Activated CD4-positive, alpha-beta T cell treated with anti-CD3 and anti-CD28 coated beads, Interleukin-2, amount 10 ng/mL, durations not matched to agents 7 days and 5 days (primary cell): Measurements from ENCODE around the gene WWC2. TPM values are rescaled to one million over a fixed set of nuclear protein-coding genes. Genes with fewer than 3 reads are reported as not detected.

Experiments used
- CTCF ChIA-PET: fragments of 350-600 bp; sonication (Branson Sonifier 250); formaldehyde crosslinking; loops from one replicate; lab custom pipeline; 2021; ENCODE audit warnings: antibody characterized with exemption; lab: Charles Lee
- POLR2A ChIA-PET: fragments of 350-600 bp; sonication (Branson Sonifier 250); formaldehyde crosslinking; loops from one replicate; lab custom pipeline; 2021; ENCODE audit warnings: antibody characterized with exemption; lab: Charles Lee
- DNase-seq: peaks from one replicate; pipeline ENCODE4 v3.0.0-alpha.2; 2020
- H3K27ac Mint-ChIP-seq: one replicate; pipeline ENCODE4 v1.8.0; 2021; ENCODE audit warnings: mild to moderate bottlenecking, moderate library complexity, mixed read lengths
- H3K27me3 Mint-ChIP-seq: one replicate; pipeline ENCODE4 v1.8.0; 2021; ENCODE audit warnings: mixed read lengths
- H3K36me3 Mint-ChIP-seq: one replicate; pipeline ENCODE4 v1.8.0; 2021; ENCODE audit warnings: low read depth, mixed read lengths
- H3K4me1 Mint-ChIP-seq: one replicate; pipeline ENCODE4 v1.8.0; 2021; ENCODE audit warnings: mixed read lengths
- H3K4me3 Mint-ChIP-seq: one replicate; pipeline ENCODE4 v1.8.0; 2021; ENCODE audit warnings: mild to moderate bottlenecking, moderate library complexity, mixed read lengths
- H3K9me3 Mint-ChIP-seq: one replicate; pipeline ENCODE4 v1.8.0; 2021; ENCODE audit warnings: mixed read lengths
- total RNA-seq, 2 experiments: library from RNA; stranded (reverse); gene quantifications; one replicate each; pipeline ENCODE4 v1.2.3, GENCODE V29; 2021

The WWC2 gene
- total RNA-seq, 2 experiments from 2014 or later: 0.25 to 0.52 TPM

GRCh38 chr4:183327827-183328226 lies 228.8 kb downstream of the WWC2 start:
- H3K9me3 Mint-ChIP-seq: no peaks in the 10 kb centered on the region
- H3K27me3 Mint-ChIP-seq: no peaks in the 10 kb centered on the region
- H3K4me1 Mint-ChIP-seq: no peaks in the 10 kb centered on the region
- H3K4me3 Mint-ChIP-seq: no peak overlapping the region
- no peaks in the 10 kb centered on the region for H3K36me3 Mint-ChIP-seq
- CTCF ChIA-PET: no interaction called here
- DNase-seq: no peak
- POLR2A ChIA-PET: no interaction called here
- H3K27ac Mint-ChIP-seq: no peak overlapping the region

DNA sequence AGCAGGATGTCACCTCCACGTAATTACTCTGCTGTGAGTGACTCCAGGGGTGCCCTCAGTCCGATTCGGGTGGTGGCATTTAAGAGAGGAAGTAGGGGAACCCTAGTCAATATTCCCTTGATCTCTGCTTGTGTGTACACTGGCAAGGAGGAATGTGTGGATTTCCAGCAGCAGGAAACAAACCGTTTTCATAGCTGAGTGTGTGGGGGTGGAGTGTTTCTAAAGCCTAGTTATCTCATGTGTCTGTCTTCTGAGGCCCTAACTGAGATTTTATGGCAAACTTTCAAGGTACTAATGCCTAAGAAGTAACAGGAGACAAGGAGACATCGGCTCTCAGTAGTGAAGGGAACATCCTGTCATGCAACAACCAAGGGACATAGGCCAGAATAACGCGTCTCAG lies 229.8 kb downstream of the WWC2 start:
- H3K4me3 Mint-ChIP-seq: no peak overlapping the region
- no peaks in the 10 kb centered on the region for H3K27me3 Mint-ChIP-seq
- no peak overlapping the region for H3K27ac Mint-ChIP-seq
- no peaks in the 10 kb centered on the region for H3K9me3 Mint-ChIP-seq
- DNase-seq: no peak
- no peaks in the 10 kb centered on the region for H3K4me1 Mint-ChIP-seq
- ChIA-PET POLR2A (no interaction called here), CTCF (no interaction called here)
- no peaks in the 10 kb centered on the region for H3K36me3 Mint-ChIP-seq

DNA sequence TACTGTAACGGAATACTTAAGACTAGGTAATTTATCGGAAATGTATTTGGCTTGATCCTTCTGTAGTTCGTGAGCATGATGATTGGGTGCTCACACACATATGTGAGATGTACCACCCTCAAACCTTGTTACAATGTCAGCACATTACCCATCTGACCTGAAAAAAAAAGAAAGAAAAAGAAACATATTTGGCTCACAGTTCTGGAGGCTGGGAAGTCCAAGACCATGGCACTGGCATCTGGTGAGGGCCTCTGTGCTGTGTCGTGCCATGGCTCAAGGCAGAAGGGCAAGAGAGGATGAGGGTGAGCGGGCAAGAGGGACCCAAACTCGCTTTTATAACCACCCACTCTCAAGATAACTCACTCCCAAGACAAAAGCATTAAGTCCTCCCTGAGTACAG lies 230.2 kb downstream of the WWC2 start:
- no peaks in the 10 kb centered on the region for H3K27me3 Mint-ChIP-seq
- H3K9me3 Mint-ChIP-seq: no peaks in the 10 kb centered on the region
- DNase-seq: no peak
- H3K4me3 Mint-ChIP-seq: no peak overlapping the region
- POLR2A ChIA-PET: no interaction called here
- no peaks in the 10 kb centered on the region for H3K4me1 Mint-ChIP-seq
- no peaks in the 10 kb centered on the region for H3K36me3 Mint-ChIP-seq
- CTCF ChIA-PET: no interaction called here
- no peak overlapping the region for H3K27ac Mint-ChIP-seq

- H3K27ac Mint-ChIP-seq: no peak overlapping the region
- H3K9me3 Mint-ChIP-seq: no peaks in the 10 kb centered on the region
- no peaks in the 10 kb centered on the region for H3K36me3 Mint-ChIP-seq
- POLR2A ChIA-PET: no interaction called here
- H3K4me3 Mint-ChIP-seq: no peak overlapping the region
- DNase-seq: no peak
- H3K27me3 Mint-ChIP-seq: no peaks in the 10 kb centered on the region
- no peaks in the 10 kb centered on the region for H3K4me1 Mint-ChIP-seq
- CTCF ChIA-PET: no interaction called here
These were observed 231.1 kb downstream of the WWC2 start for GRCh38 chr4:183329954-183330742.

GRCh38 chr4:183330841-183331240 lies 231.8 kb downstream of the WWC2 start:
- Mint-ChIP-seq H3K36me3 (no peaks in the 10 kb centered on the region), H3K4me1 (peaks cover 4% of the 10 kb centered on the region), H3K4me3 (no peak overlapping the region), H3K27me3 (peaks cover 5% of the 10 kb centered on the region), H3K9me3 (no peaks in the 10 kb centered on the region), H3K27ac (no peak overlapping the region)
- no peak for DNase-seq
- ChIA-PET POLR2A (no interaction called here), CTCF (interaction anchor here (0.8 to 1.0 kb wide), 2 partner anchors 8 to 16 kb away, joined by 3 read pairs; partner anchors contain the start of gene CLDN24)

DNA sequence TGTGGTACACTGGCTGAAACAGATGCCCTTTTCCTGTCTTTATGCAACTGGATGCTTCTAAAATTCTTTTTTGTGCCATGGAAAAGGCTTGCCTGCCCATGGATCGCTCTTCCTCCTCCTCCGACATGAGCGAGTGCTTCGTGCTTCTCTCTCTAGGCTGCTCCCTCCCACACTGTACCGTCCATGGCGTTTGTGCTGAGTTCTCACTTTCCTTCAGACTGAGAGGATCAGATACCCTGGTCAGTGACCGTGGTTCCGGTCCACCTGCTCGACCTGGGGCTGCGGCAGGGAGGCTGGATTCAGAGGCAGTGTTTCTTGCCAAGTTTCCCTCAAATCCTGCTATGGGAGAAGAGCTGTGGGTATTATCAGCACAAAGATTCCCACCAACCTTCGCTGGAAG lies 233.4 kb downstream of the WWC2 start:
- H3K36me3 Mint-ChIP-seq: no peaks in the 10 kb centered on the region
- no peaks in the 10 kb centered on the region for H3K9me3 Mint-ChIP-seq
- no peak for DNase-seq
- no peak overlapping the region for H3K27ac Mint-ChIP-seq
- no peak overlapping the region for H3K4me3 Mint-ChIP-seq
- H3K27me3 Mint-ChIP-seq: peaks cover 5% of the 10 kb centered on the region
- POLR2A ChIA-PET: no interaction called here
- peaks cover 4% of the 10 kb centered on the region for H3K4me1 Mint-ChIP-seq
- CTCF ChIA-PET: no interaction called here

DNA sequence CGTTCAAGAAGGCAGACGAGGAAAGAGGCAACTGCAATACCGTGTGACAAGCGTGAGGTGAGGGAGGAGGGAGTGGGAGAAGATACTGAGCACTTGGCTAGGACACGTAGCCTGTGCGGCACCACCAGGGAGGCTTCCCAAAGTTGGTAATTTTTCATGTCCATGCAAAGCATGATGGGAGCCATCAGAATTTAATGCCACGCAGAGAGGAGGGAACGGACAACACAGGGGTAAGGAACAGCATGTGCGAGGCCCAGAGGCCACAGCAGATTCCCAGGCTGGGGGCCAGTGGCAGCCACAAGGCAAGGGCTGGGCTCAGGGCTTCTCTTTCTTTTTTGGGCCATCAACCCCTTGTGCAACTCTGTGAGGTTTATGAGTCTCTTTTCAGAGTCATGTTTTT lies 234.1 kb downstream of the WWC2 start:
- H3K27me3 Mint-ChIP-seq: peaks cover 5% of the 10 kb centered on the region
- POLR2A ChIA-PET: no interaction called here
- no peak overlapping the region for H3K4me3 Mint-ChIP-seq
- H3K4me1 Mint-ChIP-seq: peaks cover 4% of the 10 kb centered on the region
- H3K9me3 Mint-ChIP-seq: no peaks in the 10 kb centered on the region
- no peaks in the 10 kb centered on the region for H3K36me3 Mint-ChIP-seq
- CTCF ChIA-PET: no interaction called here
- H3K27ac Mint-ChIP-seq: no peak overlapping the region
- no peak for DNase-seq

DNA sequence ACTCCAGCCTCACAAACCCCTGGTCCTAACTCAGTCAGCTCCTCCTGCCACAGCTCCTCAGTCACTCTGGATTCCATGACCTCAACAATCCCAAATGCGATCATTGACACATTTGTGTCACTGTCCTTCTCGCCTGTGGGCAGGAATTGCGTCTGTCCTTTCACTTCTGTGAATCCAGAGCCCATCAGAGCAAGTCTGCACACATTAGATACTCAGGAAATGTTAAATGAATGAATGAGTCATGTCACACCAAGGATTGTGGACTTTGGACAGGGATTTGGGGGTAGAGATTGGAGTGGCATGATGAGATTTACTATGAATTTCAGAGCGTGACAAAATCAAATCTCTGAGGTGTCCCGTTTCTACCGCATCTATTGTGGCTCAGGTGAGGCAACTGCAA lies 234.9 kb downstream of the WWC2 start:
- Mint-ChIP-seq H3K27ac (no peak overlapping the region), H3K4me3 (no peak overlapping the region), H3K36me3 (no peaks in the 10 kb centered on the region), H3K4me1 (peaks cover 4% of the 10 kb centered on the region), H3K27me3 (peaks cover 5% of the 10 kb centered on the region), H3K9me3 (no peaks in the 10 kb centered on the region)
- DNase-seq: no peak
- ChIA-PET CTCF (no interaction called here), POLR2A (no interaction called here)

GRCh38 chr4:183335369-183335940 lies 236.4 kb downstream of the WWC2 start:
- H3K9me3 Mint-ChIP-seq: no peaks in the 10 kb centered on the region
- H3K4me3 Mint-ChIP-seq: no peak overlapping the region
- H3K4me1 Mint-ChIP-seq: peaks cover 4% of the 10 kb centered on the region
- POLR2A ChIA-PET: no interaction called here
- DNase-seq: no peak
- CTCF ChIA-PET: no interaction called here
- no peak overlapping the region for H3K27ac Mint-ChIP-seq
- no peaks in the 10 kb centered on the region for H3K36me3 Mint-ChIP-seq
- peaks cover 8% of the 10 kb centered on the region for H3K27me3 Mint-ChIP-seq

DNA sequence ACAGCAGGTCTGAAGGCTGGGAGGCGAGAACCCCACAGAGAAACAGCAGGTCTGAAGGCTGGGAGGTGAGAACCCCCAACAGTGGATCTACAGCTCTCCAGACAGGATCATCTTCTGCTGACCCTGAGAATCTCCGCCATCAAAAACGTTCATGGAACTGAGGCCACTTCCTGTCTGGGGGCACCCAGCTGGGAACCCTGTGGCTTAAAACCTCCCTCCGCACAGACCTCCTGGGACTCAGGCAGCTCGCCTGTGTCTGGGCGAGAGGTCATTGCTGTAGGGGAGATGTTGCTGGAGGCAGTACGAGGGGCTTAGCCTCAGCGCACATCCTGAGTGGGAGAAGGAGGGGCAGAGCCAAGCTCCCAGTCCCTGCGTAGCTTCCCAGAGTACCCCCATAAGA lies 238.3 kb downstream of the WWC2 start:
- H3K9me3 Mint-ChIP-seq: no peaks in the 10 kb centered on the region
- peaks cover 15% of the 10 kb centered on the region for H3K27me3 Mint-ChIP-seq
- ChIA-PET POLR2A (no interaction called here), CTCF (no interaction called here)
- no peak for DNase-seq
- no peak overlapping the region for H3K4me3 Mint-ChIP-seq
- no peak overlapping the region for H3K27ac Mint-ChIP-seq
- H3K36me3 Mint-ChIP-seq: no peaks in the 10 kb centered on the region
- peaks cover 4% of the 10 kb centered on the region for H3K4me1 Mint-ChIP-seq

GRCh38 chr4:183337833-183338232 lies 238.8 kb downstream of the WWC2 start:
- DNase-seq: no peak
- H3K4me3 Mint-ChIP-seq: no peak overlapping the region
- ChIA-PET POLR2A (no interaction called here), CTCF (interaction anchor here (1.0 kb wide), 1 partner anchor 12 kb away, joined by 3 read pairs; no protein-coding TSS in a partner anchor)
- H3K4me1 Mint-ChIP-seq: peaks cover 4% of the 10 kb centered on the region
- no peak overlapping the region for H3K27ac Mint-ChIP-seq
- no peaks in the 10 kb centered on the region for H3K9me3 Mint-ChIP-seq
- no peaks in the 10 kb centered on the region for H3K36me3 Mint-ChIP-seq
- peaks cover 15% of the 10 kb centered on the region for H3K27me3 Mint-ChIP-seq

- Mint-ChIP-seq H3K27me3 (peaks cover 20% of the 10 kb centered on the region), H3K4me1 (no peaks in the 10 kb centered on the region), H3K27ac (no peak overlapping the region), H3K9me3 (no peaks in the 10 kb centered on the region), H3K4me3 (no peak overlapping the region), H3K36me3 (no peaks in the 10 kb centered on the region)
- ChIA-PET POLR2A (no interaction called here), CTCF (no interaction called here)
- no peak for DNase-seq
These were observed 243.8 kb downstream of the WWC2 start for GRCh38 chr4:183342541-183343533.

DNA sequence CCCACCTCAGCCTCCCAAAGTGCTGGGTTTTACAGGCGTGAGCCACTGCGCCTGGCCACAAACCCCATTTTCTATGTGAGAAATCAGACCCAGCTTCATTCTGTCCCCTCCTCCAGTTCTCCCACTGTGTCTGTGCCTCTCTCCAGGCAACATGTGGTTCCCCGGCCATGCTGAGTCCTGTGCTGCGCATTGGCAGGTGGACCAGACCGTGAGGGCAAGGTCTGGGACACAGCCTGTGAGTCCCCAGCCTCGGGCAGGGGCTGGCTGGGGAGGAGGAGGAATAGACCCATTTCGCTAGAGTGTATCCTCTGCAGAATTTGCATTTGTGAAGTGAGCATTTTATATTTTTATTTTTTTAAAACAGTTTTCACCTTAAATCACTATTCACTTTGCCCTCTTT lies 244.7 kb downstream of the WWC2 start:
- CTCF ChIA-PET: no interaction called here
- peaks cover 4% of the 10 kb centered on the region for H3K4me1 Mint-ChIP-seq
- no peaks in the 10 kb centered on the region for H3K36me3 Mint-ChIP-seq
- H3K27ac Mint-ChIP-seq: no peak overlapping the region
- peaks cover 20% of the 10 kb centered on the region for H3K27me3 Mint-ChIP-seq
- no peaks in the 10 kb centered on the region for H3K9me3 Mint-ChIP-seq
- no peak overlapping the region for H3K4me3 Mint-ChIP-seq
- DNase-seq: no peak
- POLR2A ChIA-PET: no interaction called here
